HCT116 (cell line): ENCODE data around the gene PPM1D.

Source experiments
- CBX3 ChIP-seq: IDR thresholded peaks from 2 replicates; pipeline ENCODE4 v1.6.1; 2012; ENCODE audit warnings: low read depth
- ELF1 ChIP-seq: IDR thresholded peaks from 2 replicates; pipeline ENCODE4 v1.6.1; 2012; ENCODE audit warnings: low read depth, borderline replicate concordance
- EZH2 ChIP-seq: fragments of 200-600 bp; sonication (generic); IDR thresholded peaks from 2 replicates; pipeline ENCODE4 v1.6.1; 2017; ENCODE audit warnings: antibody characterized with exemption, mixed run types
- EZH2phosphoT487 ChIP-seq: fragments of 200-600 bp; IDR thresholded peaks from 2 replicates; pipeline ENCODE4 v1.6.1; 2018; ENCODE audit warnings: antibody characterized with exemption, borderline replicate concordance
- JUND ChIP-seq: IDR thresholded peaks from 2 replicates; pipeline ENCODE4 v1.6.1; 2012
- POLR2A ChIP-seq: IDR thresholded peaks from 2 replicates; pipeline ENCODE4 v1.7.0; 2011; ENCODE audit warnings: borderline replicate concordance; ENCODE audit not compliant: insufficient read depth, insufficient read length; ENCODE audit errors: extremely low read depth
- POLR2AphosphoS5 ChIP-seq: IDR thresholded peaks from 2 replicates; pipeline ENCODE4 v1.6.1; 2011; ENCODE audit warnings: mild to moderate bottlenecking, low read depth, low read length, moderate library complexity
- YY1 ChIP-seq: IDR thresholded peaks from 2 replicates; pipeline ENCODE4 v1.6.1; 2011; ENCODE audit warnings: low read length, low read depth, moderate library complexity, mild to moderate bottlenecking; ENCODE audit not compliant: insufficient replicate concordance; ENCODE audit errors: extremely low read depth
- TF ChIP-seq, protein P1 (sequence below), 3 experiments: fragments of 200-600 bp in 1 of 3; sonication (generic) in 1 of 3; IDR thresholded peaks in 2 of 3; conservative IDR thresholded peaks in 1 of 3; 2 replicates each; pipeline ENCODE4 v1.5.1; 2012 to 2017; ENCODE audit warnings: low read depth in 2 of 3, low read length in 2 of 3, antibody characterized with exemption in 1 of 3, borderline replicate concordance in 1 of 3, control low read depth in 1 of 3, mild to moderate bottlenecking in 1 of 3, mixed read lengths in 1 of 3, mixed run types in 1 of 3, moderate library complexity in 1 of 3; ENCODE audit not compliant: insufficient read depth in 1 of 3

DNA sequence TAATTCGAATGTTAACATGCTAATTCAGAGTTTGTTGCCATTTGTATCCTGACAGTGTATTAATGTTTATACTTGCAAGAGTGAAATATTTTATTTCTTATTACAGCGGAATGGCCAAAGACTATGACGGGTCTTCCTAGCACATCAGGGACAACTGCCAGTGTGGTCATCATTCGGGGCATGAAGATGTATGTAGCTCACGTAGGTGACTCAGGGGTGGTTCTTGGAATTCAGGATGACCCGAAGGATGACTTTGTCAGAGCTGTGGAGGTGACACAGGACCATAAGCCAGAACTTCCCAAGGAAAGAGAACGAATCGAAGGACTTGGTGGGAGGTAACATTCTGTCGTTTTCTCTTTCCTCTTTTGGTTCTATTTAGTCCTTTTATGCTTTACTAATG is 23.4 kb downstream of the PPM1D start:
- no peak for TF ChIP-seq POLR2AphosphoS5
- TF ChIP-seq, protein P1, sequence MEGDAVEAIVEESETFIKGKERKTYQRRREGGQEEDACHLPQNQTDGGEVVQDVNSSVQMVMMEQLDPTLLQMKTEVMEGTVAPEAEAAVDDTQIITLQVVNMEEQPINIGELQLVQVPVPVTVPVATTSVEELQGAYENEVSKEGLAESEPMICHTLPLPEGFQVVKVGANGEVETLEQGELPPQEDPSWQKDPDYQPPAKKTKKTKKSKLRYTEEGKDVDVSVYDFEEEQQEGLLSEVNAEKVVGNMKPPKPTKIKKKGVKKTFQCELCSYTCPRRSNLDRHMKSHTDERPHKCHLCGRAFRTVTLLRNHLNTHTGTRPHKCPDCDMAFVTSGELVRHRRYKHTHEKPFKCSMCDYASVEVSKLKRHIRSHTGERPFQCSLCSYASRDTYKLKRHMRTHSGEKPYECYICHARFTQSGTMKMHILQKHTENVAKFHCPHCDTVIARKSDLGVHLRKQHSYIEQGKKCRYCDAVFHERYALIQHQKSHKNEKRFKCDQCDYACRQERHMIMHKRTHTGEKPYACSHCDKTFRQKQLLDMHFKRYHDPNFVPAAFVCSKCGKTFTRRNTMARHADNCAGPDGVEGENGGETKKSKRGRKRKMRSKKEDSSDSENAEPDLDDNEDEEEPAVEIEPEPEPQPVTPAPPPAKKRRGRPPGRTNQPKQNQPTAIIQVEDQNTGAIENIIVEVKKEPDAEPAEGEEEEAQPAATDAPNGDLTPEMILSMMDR (IDR thresholded peaks at IDR 0.05 in 2 of 3, conservative IDR thresholded peaks at IDR 0.05 in 1 of 3; ENCODE audit: borderline replicate concordance in 1 of 3, insufficient read depth in 1 of 3, low read depth in 2 of 3, low read length in 2 of 3): no peak
- TF ChIP-seq ELF1: no peak
- TF ChIP-seq EZH2: no peak
- TF ChIP-seq POLR2A: no peak
- TF ChIP-seq EZH2phosphoT487: no peak
- no peak for TF ChIP-seq CBX3
- TF ChIP-seq JUND: no peak
- no peak for TF ChIP-seq YY1
